CD4-positive, alpha-beta memory T cell (primary cell): ENCODE results near the gene LDB3. TPM values are rescaled to one million over a fixed set of nuclear protein-coding genes. Genes with fewer than 3 reads are reported as not detected.

ENCODE experiments used
- CTCF ChIA-PET: fragments of 350-600 bp; sonication (Branson Sonifier 250); formaldehyde crosslinking; loops from one replicate; lab custom pipeline; 2021; ENCODE audit warnings: inconsistent platforms; ENCODE audit not compliant: partially characterized antibody; lab: Charles Lee
- POLR2A ChIA-PET: fragments of 350-600 bp; sonication (Branson Sonifier 250); formaldehyde crosslinking; loops from one replicate; lab custom pipeline; 2021; ENCODE audit not compliant: partially characterized antibody; lab: Charles Lee
- DNase-seq, 5 donors: peaks; one replicate each; pipeline versions ENCODE4 v3.0.0 to v3.0.0-alpha.2; 2020 to 2022; ENCODE audit warnings: mixed read lengths in 1 of 5
- H3K27ac ChIP-seq: one replicate; pipeline ENCODE4 v1.7.0; 2013; ENCODE audit warnings: low read depth, low read length
- H3K27me3 ChIP-seq: 2 replicates; pipeline ENCODE4 v1.7.0; 2013; ENCODE audit warnings: mild to moderate bottlenecking, low read length, moderate library complexity; ENCODE audit not compliant: insufficient read depth
- H3K36me3 ChIP-seq: 2 replicates; pipeline ENCODE4 v1.7.0; 2013; ENCODE audit warnings: mild to moderate bottlenecking, low read length, moderate library complexity; ENCODE audit not compliant: insufficient read depth
- H3K4me1 ChIP-seq: 2 replicates; pipeline ENCODE4 v1.7.0; 2013; ENCODE audit warnings: mild to moderate bottlenecking, low read length, moderate library complexity; ENCODE audit not compliant: insufficient read depth
- H3K4me3 ChIP-seq, 2 donors: one replicate each; pipeline ENCODE4 v1.7.0; 2013; ENCODE audit warnings: low read length in 2 of 2, mild to moderate bottlenecking in 1 of 2
- H3K9me3 ChIP-seq, 2 donors: one replicate each; pipeline ENCODE4 v1.7.0; 2013; ENCODE audit warnings: low read length in 2 of 2, control low read depth in 1 of 2; ENCODE audit not compliant: control insufficient read depth in 1 of 2
- H3K27ac Mint-ChIP-seq, 7 donors: one replicate each; pipeline ENCODE4 v1.8.0; 2020 to 2021; ENCODE audit warnings: mixed read lengths in 7 of 7, mild to moderate bottlenecking in 6 of 7, inconsistent platforms in 3 of 7, moderate library complexity in 3 of 7
- H3K27me3 Mint-ChIP-seq, 2 donors: one replicate each; pipeline ENCODE4 v1.8.0; 2020 to 2021; ENCODE audit warnings: mixed read lengths in 2 of 2
- H3K36me3 Mint-ChIP-seq, 2 donors: one replicate each; pipeline ENCODE4 v1.8.0; 2020 to 2021; ENCODE audit warnings: mixed read lengths in 2 of 2, inconsistent platforms in 1 of 2, mild to moderate bottlenecking in 1 of 2
- H3K4me1 Mint-ChIP-seq, 4 donors: one replicate each; pipeline ENCODE4 v1.8.0; 2020 to 2021; ENCODE audit warnings: mixed read lengths in 4 of 4, mild to moderate bottlenecking in 1 of 4
- H3K4me3 Mint-ChIP-seq, 8 donors: one replicate each; pipeline ENCODE4 v1.8.0; 2020 to 2021; ENCODE audit warnings: mixed read lengths in 8 of 8, mild to moderate bottlenecking in 7 of 8, moderate library complexity in 6 of 8, inconsistent platforms in 3 of 8
- H3K9me3 Mint-ChIP-seq, 8 donors: one replicate each; pipeline ENCODE4 v1.8.0; 2020 to 2021; ENCODE audit warnings: mixed read lengths in 8 of 8, mild to moderate bottlenecking in 5 of 8, inconsistent platforms in 3 of 8, moderate library complexity in 1 of 8
- intact Hi-C: fragments of 100-400 bp; cut with micrococcal nuclease; formaldehyde crosslinking; loops from one replicate; pipeline ENCODE4 v1.15.1; 2023
- polyA plus RNA-seq, 2 donors: library from polyadenylated mRNA; unstranded; fragments of 300-500 nt; fragmentation: Illumina TruSeq; gene quantifications; one replicate each; pipeline ENCODE4 v1.2.3, GENCODE V29; 2021
- total RNA-seq, 2 experiments: library from RNA; stranded (reverse); gene quantifications; one replicate each; pipeline ENCODE4 v1.2.3, GENCODE V29; 2021

Gene LDB3
- total and polyA plus RNA-seq, 4 experiments from 2014 or later, result 0.08 TPM; not detected in 3

- ChIA-PET CTCF (interaction anchor here (0.8 to 2.9 kb wide), 15 partner anchors 8 to 293 kb away, joined by 3 to 24 read pairs (median 3); no protein-coding TSS in a partner anchor), POLR2A (no interaction called here)
- Mint-ChIP-seq H3K27ac (no peak overlapping the region), H3K9me3 (no peaks in the 10 kb centered on the region), H3K4me1 (peaks cover 0 to 7% (median 5%) of the 10 kb centered on the region in 4 donors), H3K4me3 (no peak overlapping the region), H3K27me3 (no peaks in the 10 kb centered on the region), H3K36me3 (no peaks in the 10 kb centered on the region)
- no peak overlapping the region for H3K27ac ChIP-seq
- intact Hi-C loops, result loop anchor here (1.0 kb wide), 1 partner anchor 206 kb away; no protein-coding TSS in a partner anchor
- DNase-seq, result no peak
- H3K4me3 ChIP-seq, result no peak overlapping the region
- H3K27me3 ChIP-seq, result no peaks in the 10 kb centered on the region
- H3K9me3 ChIP-seq, result no peaks in the 10 kb centered on the region
- H3K36me3 ChIP-seq, result no peaks in the 10 kb centered on the region
- H3K4me1 ChIP-seq, result no peaks in the 10 kb centered on the region
Measured at GRCh38 chr10:86693275-86693674, 25.0 kb downstream of the LDB3 start.

- no peaks in the 10 kb centered on the region for H3K36me3 Mint-ChIP-seq
- no peak overlapping the region for H3K4me3 Mint-ChIP-seq
- ChIA-PET POLR2A (no interaction called here), CTCF (interaction anchor here (0.8 to 2.9 kb wide), 15 partner anchors 9 to 294 kb away, joined by 3 to 24 read pairs (median 3); no protein-coding TSS in a partner anchor)
- H3K4me1 Mint-ChIP-seq, result peaks cover 0 to 2% (median under 1%) of the 10 kb centered on the region in 4 donors
- Histone ChIP-seq H3K36me3 (no peaks in the 10 kb centered on the region), H3K9me3 (no peaks in the 10 kb centered on the region), H3K4me3 (no peak overlapping the region), H3K27ac (no peak overlapping the region), H3K4me1 (no peaks in the 10 kb centered on the region), H3K27me3 (no peaks in the 10 kb centered on the region)
- no peaks in the 10 kb centered on the region for H3K27me3 Mint-ChIP-seq
- no peaks in the 10 kb centered on the region for H3K9me3 Mint-ChIP-seq
- intact Hi-C loops, result loop anchor here (1.0 kb wide), 1 partner anchor 205 kb away; no protein-coding TSS in a partner anchor
- peak overlapping the region in 1 of 7 donors; percentile 51 for H3K27ac Mint-ChIP-seq
- DNase-seq, result peak; percentile 16 to 25 (median 24)
Measured at GRCh38 chr10:86693721-86694369, 25.5 kb downstream of the LDB3 start.

GRCh38 chr10:86698207-86698940, 30.1 kb downstream of the LDB3 start:
- intact Hi-C loops, result no loop called here
- Mint-ChIP-seq H3K9me3 (no peaks in the 10 kb centered on the region), H3K36me3 (no peaks in the 10 kb centered on the region), H3K27me3 (no peaks in the 10 kb centered on the region), H3K4me3 (no peak overlapping the region), H3K4me1 (peaks cover 0 to 2% (median 0%) of the 10 kb centered on the region in 4 donors), H3K27ac (no peak overlapping the region)
- no peak overlapping the region for H3K4me3 ChIP-seq
- ChIA-PET POLR2A (no interaction called here), CTCF (interaction anchor here (0.8 kb wide), 1 partner anchor 12 kb away, joined by 3 read pairs; no protein-coding TSS in a partner anchor)
- no peak for DNase-seq
- H3K9me3 ChIP-seq, result no peaks in the 10 kb centered on the region
- no peak overlapping the region for H3K27ac ChIP-seq
- H3K27me3 ChIP-seq, result no peaks in the 10 kb centered on the region
- no peaks in the 10 kb centered on the region for H3K36me3 ChIP-seq
- H3K4me1 ChIP-seq, result no peaks in the 10 kb centered on the region

- CTCF ChIA-PET, result interaction anchor here (0.8 to 1.8 kb wide), 2 partner anchors 10 to 11 kb away, joined by 3 to 4 read pairs; no protein-coding TSS in a partner anchor
- Histone ChIP-seq H3K27me3 (no peaks in the 10 kb centered on the region), H3K4me1 (no peaks in the 10 kb centered on the region), H3K9me3 (no peaks in the 10 kb centered on the region), H3K36me3 (no peaks in the 10 kb centered on the region), H3K4me3 (no peak overlapping the region), H3K27ac (no peak overlapping the region)
- Mint-ChIP-seq H3K36me3 (no peaks in the 10 kb centered on the region), H3K4me3 (no peak overlapping the region), H3K27me3 (no peaks in the 10 kb centered on the region), H3K27ac (no peak overlapping the region), H3K9me3 (no peaks in the 10 kb centered on the region), H3K4me1 (no peaks in the 10 kb centered on the region)
- intact Hi-C loops, result no loop called here
- POLR2A ChIA-PET, result no interaction called here
- DNase-seq, result no peak
Measured at GRCh38 chr10:86699125-86699524, 30.8 kb downstream of the LDB3 start.

GRCh38 chr10:86699541-86699940, 31.2 kb downstream of the LDB3 start:
- no peak for DNase-seq
- no peak overlapping the region for H3K4me3 ChIP-seq
- H3K4me3 Mint-ChIP-seq, result no peak overlapping the region
- POLR2A ChIA-PET, result no interaction called here
- H3K27ac ChIP-seq, result no peak overlapping the region
- no peaks in the 10 kb centered on the region for H3K4me1 Mint-ChIP-seq
- no peaks in the 10 kb centered on the region for H3K4me1 ChIP-seq
- H3K27ac Mint-ChIP-seq, result no peak overlapping the region
- no peaks in the 10 kb centered on the region for H3K27me3 Mint-ChIP-seq
- no peaks in the 10 kb centered on the region for H3K36me3 ChIP-seq
- no peaks in the 10 kb centered on the region for H3K36me3 Mint-ChIP-seq
- H3K9me3 Mint-ChIP-seq, result no peaks in the 10 kb centered on the region
- intact Hi-C loops, result no loop called here
- CTCF ChIA-PET, result interaction anchor here (1.8 kb wide), 1 partner anchor 11 kb away, joined by 4 read pairs; no protein-coding TSS in a partner anchor
- no peaks in the 10 kb centered on the region for H3K9me3 ChIP-seq
- H3K27me3 ChIP-seq, result no peaks in the 10 kb centered on the region

GRCh38 chr10:86699991-86700840, 31.9 kb downstream of the LDB3 start:
- Histone ChIP-seq H3K27me3 (no peaks in the 10 kb centered on the region), H3K4me3 (no peak overlapping the region), H3K4me1 (no peaks in the 10 kb centered on the region), H3K9me3 (no peaks in the 10 kb centered on the region), H3K36me3 (no peaks in the 10 kb centered on the region), H3K27ac (no peak overlapping the region)
- no peaks in the 10 kb centered on the region for H3K4me1 Mint-ChIP-seq
- H3K27ac Mint-ChIP-seq, result no peak overlapping the region
- H3K9me3 Mint-ChIP-seq, result no peaks in the 10 kb centered on the region
- H3K36me3 Mint-ChIP-seq, result no peaks in the 10 kb centered on the region
- ChIA-PET CTCF (interaction anchor here (1.8 kb wide), 1 partner anchor 12 kb away, joined by 4 read pairs; no protein-coding TSS in a partner anchor), POLR2A (no interaction called here)
- H3K27me3 Mint-ChIP-seq, result no peaks in the 10 kb centered on the region
- DNase-seq, result no peak
- no peak overlapping the region for H3K4me3 Mint-ChIP-seq
- intact Hi-C loops, result no loop called here
